C4-2B (cell line): Measurements from ENCODE around the gene AMOT.

Source experiments
- H3K27ac ChIP-seq: fragments of 450-650 bp; 2 replicates; pipeline ENCODE4 v1.5.1; 2017
- ZFX ChIP-seq: fragments of 450-650 bp; IDR thresholded peaks from 2 replicates; pipeline ENCODE4 v1.6.1; 2017
- TF ChIP-seq, protein P1 (sequence below): fragments of 450-650 bp; conservative IDR thresholded peaks from 2 replicates; pipeline ENCODE4 v1.5.1; 2017; ENCODE audit warnings: mild to moderate bottlenecking

AMOT gene

DNA sequence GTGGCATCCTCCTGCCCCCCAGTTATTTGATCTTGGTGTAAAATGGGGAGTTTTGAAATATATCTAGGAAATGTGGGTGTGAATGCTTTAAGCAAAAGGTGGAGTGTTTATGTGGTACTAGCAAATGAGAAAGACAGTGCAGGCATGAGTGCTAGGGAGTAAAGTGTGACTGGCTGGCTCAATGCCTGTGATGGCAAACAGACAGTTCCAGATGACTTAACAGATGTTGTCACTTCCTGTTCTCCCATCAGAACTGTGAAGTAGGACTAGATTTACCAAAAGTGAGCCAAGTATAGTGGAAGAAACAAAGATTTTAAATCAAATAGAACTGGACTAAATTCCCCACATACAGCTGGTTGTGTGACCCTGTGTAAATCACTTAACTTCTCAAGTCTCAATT lies 8.4 kb upstream of the AMOT start:
- no peak overlapping the region for H3K27ac ChIP-seq
- TF ChIP-seq, protein P1, sequence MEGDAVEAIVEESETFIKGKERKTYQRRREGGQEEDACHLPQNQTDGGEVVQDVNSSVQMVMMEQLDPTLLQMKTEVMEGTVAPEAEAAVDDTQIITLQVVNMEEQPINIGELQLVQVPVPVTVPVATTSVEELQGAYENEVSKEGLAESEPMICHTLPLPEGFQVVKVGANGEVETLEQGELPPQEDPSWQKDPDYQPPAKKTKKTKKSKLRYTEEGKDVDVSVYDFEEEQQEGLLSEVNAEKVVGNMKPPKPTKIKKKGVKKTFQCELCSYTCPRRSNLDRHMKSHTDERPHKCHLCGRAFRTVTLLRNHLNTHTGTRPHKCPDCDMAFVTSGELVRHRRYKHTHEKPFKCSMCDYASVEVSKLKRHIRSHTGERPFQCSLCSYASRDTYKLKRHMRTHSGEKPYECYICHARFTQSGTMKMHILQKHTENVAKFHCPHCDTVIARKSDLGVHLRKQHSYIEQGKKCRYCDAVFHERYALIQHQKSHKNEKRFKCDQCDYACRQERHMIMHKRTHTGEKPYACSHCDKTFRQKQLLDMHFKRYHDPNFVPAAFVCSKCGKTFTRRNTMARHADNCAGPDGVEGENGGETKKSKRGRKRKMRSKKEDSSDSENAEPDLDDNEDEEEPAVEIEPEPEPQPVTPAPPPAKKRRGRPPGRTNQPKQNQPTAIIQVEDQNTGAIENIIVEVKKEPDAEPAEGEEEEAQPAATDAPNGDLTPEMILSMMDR: no peak
- no peak for TF ChIP-seq ZFX

DNA sequence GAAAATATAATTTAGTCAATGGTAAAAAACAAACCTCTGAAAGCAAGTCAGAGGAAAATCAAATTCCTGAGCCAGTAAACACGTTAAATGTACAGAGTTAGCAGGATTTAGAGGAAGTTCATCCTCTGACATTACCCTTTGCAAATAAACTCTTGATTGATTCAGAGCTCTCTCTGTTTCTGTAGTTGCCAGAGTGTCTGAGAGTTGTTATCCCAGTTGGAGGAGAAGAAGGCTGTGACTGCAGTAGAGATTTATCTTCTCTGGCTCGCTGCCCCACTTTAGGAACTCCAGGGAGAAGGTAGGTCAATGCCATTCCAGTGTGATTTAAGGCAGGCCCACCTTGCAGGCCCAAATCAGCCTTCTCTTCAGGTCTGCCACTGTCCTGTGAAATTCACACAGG lies 6.2 kb upstream of the AMOT start:
- no peak for TF ChIP-seq ZFX
- TF ChIP-seq, protein P1: no peak
- H3K27ac ChIP-seq: no peak overlapping the region

DNA sequence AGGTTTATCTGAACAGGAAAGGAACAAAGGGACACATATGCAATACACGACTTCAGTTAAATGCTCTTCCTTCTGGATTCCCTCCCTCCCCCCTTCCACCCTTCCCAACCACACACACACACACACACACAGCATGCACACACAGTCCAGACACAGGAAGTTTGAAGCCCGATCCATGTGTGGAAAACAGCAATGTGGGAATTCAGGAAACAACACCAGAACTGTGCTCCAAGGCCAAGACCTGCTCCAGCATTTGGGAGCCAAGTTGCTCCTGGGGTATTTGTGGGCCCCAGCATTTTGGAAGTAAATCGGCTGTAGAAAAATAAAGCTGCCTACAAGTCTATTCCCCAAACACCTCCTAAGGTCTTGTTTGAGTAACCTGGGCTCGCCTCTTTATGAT lies 5.6 kb upstream of the AMOT start:
- TF ChIP-seq ZFX: no peak
- TF ChIP-seq, protein P1: no peak
- no peak overlapping the region for H3K27ac ChIP-seq

DNA sequence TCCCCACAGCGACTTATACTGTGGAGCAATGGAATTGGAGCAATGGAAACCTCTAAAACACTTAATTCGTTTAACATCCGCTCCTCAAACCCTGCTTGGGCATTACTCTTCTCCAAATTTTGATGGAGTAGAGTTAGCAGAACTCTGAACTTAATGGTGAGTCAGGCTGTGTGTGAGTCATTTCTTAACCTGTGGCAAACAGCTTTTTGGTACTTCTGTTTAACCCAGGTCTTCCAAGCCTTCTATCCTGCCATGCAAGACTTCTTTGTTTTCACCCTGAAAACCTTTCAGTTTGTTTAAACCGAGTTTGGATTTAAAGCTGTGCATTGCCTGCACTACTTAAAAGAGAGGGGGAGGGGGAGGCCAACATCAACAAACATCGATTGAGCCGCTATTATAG lies 3.6 kb upstream of the AMOT start:
- no peak overlapping the region for H3K27ac ChIP-seq
- TF ChIP-seq, protein P1: no peak
- TF ChIP-seq ZFX: no peak

DNA sequence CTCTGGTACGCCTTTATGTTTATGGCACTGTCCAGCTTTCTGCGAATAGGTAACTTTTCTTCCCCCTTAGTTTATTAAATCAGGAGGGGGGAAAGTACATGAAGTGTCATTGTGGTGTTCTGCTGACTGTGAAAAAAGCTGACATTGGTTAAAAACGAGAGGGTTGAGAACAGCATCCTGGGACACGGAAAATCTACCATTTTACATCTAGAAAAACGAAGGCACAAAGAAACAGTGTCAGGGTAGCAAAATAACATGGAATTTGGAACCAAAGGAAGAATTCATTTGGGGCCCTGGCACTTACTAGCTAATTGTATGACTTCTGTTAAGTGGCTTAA lies 1.2 kb upstream of the AMOT start:
- TF ChIP-seq ZFX: no peak
- TF ChIP-seq, protein P1: no peak
- H3K27ac ChIP-seq: peak overlapping the region; percentile 67

DNA sequence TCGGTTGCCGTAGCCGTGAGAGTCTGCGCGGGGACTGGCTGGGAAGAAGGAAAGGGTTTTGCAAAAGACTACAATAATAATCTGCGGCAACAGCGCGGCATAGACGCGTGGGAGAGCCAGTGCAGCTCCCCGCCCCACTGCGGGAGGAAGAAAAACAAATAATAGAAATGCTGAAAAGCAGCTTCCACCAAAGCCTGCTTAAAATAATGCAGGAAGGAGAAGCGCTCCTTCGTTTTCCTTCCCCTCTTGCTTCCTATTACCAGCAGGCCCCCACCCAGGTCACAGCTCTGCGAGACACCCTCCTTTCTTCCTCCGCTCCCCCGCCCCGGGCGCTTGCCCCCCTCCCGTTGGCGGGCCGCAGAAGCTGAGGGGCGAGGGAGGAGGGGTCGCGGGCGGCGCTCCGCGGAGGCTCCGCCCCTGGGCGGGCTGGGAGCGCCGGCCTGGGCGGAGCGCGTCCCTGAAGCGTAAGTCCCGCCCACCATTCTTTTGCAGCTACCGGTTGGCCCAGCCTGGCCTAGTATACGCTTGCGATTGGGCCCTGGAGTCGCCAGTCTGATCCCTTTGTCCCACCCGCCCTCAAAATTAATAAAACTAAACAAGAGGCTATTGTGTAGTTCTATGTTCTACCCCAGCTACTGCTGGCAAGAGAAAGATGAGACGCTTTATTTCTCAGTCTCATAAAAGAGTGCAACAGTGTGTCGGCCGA lies 636 bp upstream of the AMOT start:
- H3K27ac ChIP-seq: peak overlapping the region; percentile 67
- TF ChIP-seq, protein P1: no peak
- TF ChIP-seq ZFX: no peak

DNA sequence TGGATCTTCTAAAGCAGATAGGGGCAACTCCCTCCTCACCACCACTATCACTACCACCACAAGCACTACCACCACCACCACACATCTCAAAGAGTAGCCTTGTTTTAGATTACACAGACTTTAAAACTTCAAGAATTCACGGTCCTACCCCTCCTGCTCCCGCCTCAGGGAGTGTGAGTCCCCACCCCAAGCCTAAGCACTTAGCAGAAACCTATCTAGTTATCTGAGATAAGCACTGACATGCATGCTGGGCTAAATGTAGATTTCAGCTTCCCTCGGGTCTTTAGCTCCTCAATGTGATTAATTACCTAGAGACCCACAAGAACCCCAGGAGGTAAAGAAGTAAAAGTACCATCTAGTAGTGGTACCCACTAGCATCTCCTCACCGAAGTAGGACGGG lies 775 bp downstream of the AMOT start:
- TF ChIP-seq, protein P1: no peak
- TF ChIP-seq ZFX: no peak
- peak overlapping the region; percentile 67; the same call in 1 of the 2 replicates for H3K27ac ChIP-seq
